Ishikawa (cell line): ENCODE data around the gene AP4E1.

ENCODE experiments used
- CEBPB ChIP-seq: IDR thresholded peaks from 2 replicates; pipeline ENCODE4 v1.6.1; 2012
- CREB1 ChIP-seq: IDR thresholded peaks from 2 replicates; pipeline ENCODE4 v1.6.1; 2012; ENCODE audit warnings: low read depth
- EGR1 ChIP-seq: IDR thresholded peaks from 2 replicates; pipeline ENCODE4 v1.6.1; 2012
- EP300 ChIP-seq: IDR thresholded peaks from 2 replicates; pipeline ENCODE4 v1.6.1; 2012; ENCODE audit warnings: borderline replicate concordance
- FOXM1 ChIP-seq: IDR thresholded peaks from 2 replicates; pipeline ENCODE4 v1.6.1; 2012; ENCODE audit warnings: low read depth, borderline replicate concordance
- NFIC ChIP-seq: IDR thresholded peaks from 2 replicates; pipeline ENCODE4 v1.6.1; 2012
- RAD21 ChIP-seq: IDR thresholded peaks from 2 replicates; pipeline ENCODE4 v1.6.1; 2012; ENCODE audit warnings: low read depth
- TAF1 ChIP-seq: IDR thresholded peaks from 2 replicates; pipeline ENCODE4 v1.6.1; 2012; ENCODE audit warnings: low read depth, mild to moderate bottlenecking
- TCF12 ChIP-seq: IDR thresholded peaks from 2 replicates; pipeline ENCODE4 v1.6.1; 2012; ENCODE audit warnings: low read depth
- TEAD4 ChIP-seq: IDR thresholded peaks from 2 replicates; pipeline ENCODE4 v1.6.1; 2012
- YY1 ChIP-seq: IDR thresholded peaks from 2 replicates; pipeline ENCODE4 v1.6.1; 2012; ENCODE audit warnings: low read depth
- ZBTB7A ChIP-seq: IDR thresholded peaks from 2 replicates; pipeline ENCODE4 v1.6.1; 2012; ENCODE audit warnings: low read depth
- TF ChIP-seq, protein P1 (sequence below): IDR thresholded peaks from 2 replicates; pipeline ENCODE4 v1.6.1; 2012
- TF ChIP-seq, protein P2 (sequence below): IDR thresholded peaks from 2 replicates; pipeline ENCODE4 v1.6.1; 2012; ENCODE audit warnings: low read depth, mild to moderate bottlenecking
- TF ChIP-seq, protein P3 (sequence below): IDR thresholded peaks from 2 replicates; pipeline ENCODE4 v1.6.1; 2012

Gene AP4E1

DNA sequence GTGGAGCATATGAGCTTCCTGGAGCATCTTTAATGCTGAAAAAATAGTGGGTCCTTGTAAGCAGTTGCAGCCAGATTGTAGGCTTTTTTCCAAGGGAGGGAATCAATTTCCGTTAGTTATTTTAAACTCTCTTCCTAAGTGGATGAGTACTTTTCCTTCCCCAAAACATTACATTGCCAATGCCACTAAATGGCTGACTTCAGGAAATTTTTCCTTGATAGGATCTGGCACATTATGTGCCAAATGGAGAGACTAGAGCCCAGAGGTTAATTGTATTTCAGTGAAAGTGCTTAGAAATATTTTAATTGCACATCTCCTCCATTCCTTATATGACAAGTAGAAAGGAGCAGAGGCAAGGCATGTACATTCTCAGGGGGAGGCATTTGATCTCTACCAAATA, 102.7 kb downstream of the AP4E1 start:
- TF ChIP-seq TAF1 (no peak), ZBTB7A (no peak), EGR1 (no peak), NFIC (no peak), FOXM1 (no peak), TCF12 (no peak), YY1 (no peak), TEAD4 (no peak)
- TF ChIP-seq, protein P1, sequence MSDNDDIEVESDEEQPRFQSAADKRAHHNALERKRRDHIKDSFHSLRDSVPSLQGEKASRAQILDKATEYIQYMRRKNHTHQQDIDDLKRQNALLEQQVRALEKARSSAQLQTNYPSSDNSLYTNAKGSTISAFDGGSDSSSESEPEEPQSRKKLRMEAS: no peak
- TF ChIP-seq, protein P2, sequence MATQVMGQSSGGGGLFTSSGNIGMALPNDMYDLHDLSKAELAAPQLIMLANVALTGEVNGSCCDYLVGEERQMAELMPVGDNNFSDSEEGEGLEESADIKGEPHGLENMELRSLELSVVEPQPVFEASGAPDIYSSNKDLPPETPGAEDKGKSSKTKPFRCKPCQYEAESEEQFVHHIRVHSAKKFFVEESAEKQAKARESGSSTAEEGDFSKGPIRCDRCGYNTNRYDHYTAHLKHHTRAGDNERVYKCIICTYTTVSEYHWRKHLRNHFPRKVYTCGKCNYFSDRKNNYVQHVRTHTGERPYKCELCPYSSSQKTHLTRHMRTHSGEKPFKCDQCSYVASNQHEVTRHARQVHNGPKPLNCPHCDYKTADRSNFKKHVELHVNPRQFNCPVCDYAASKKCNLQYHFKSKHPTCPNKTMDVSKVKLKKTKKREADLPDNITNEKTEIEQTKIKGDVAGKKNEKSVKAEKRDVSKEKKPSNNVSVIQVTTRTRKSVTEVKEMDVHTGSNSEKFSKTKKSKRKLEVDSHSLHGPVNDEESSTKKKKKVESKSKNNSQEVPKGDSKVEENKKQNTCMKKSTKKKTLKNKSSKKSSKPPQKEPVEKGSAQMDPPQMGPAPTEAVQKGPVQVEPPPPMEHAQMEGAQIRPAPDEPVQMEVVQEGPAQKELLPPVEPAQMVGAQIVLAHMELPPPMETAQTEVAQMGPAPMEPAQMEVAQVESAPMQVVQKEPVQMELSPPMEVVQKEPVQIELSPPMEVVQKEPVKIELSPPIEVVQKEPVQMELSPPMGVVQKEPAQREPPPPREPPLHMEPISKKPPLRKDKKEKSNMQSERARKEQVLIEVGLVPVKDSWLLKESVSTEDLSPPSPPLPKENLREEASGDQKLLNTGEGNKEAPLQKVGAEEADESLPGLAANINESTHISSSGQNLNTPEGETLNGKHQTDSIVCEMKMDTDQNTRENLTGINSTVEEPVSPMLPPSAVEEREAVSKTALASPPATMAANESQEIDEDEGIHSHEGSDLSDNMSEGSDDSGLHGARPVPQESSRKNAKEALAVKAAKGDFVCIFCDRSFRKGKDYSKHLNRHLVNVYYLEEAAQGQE: no peak

DNA sequence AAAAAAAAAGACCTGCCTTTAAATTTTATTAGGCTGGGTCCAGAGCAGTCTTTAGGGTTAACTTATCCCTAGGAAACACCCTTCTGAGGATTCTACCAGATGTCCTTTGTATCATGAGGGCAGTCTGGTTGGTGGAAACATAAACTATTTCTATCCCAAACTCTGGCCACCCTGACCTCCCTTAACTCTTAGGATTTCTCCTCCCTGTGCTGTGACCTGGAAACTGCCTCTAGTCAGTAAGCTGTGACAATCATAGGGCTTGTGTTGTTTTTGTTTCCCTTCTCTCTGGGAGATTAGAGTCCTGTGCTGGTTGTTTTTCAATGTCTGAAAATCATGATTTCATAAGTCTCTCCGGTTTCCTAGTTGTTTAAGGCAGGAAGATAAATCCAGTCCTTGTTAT, 108.1 kb downstream of the AP4E1 start:
- no peak for TF ChIP-seq NFIC
- TF ChIP-seq TAF1: no peak
- TF ChIP-seq, protein P2: no peak
- TF ChIP-seq ZBTB7A: no peak
- no peak for TF ChIP-seq TEAD4
- TF ChIP-seq, protein P1: no peak
- TF ChIP-seq CREB1: no peak
- TF ChIP-seq EP300: no peak
- no peak for TF ChIP-seq YY1
- TF ChIP-seq, protein P3, sequence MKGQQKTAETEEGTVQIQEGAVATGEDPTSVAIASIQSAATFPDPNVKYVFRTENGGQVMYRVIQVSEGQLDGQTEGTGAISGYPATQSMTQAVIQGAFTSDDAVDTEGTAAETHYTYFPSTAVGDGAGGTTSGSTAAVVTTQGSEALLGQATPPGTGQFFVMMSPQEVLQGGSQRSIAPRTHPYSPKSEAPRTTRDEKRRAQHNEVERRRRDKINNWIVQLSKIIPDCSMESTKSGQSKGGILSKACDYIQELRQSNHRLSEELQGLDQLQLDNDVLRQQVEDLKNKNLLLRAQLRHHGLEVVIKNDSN: no peak
- no peak for TF ChIP-seq RAD21
- no peak for TF ChIP-seq EGR1
- no peak for TF ChIP-seq CEBPB

DNA sequence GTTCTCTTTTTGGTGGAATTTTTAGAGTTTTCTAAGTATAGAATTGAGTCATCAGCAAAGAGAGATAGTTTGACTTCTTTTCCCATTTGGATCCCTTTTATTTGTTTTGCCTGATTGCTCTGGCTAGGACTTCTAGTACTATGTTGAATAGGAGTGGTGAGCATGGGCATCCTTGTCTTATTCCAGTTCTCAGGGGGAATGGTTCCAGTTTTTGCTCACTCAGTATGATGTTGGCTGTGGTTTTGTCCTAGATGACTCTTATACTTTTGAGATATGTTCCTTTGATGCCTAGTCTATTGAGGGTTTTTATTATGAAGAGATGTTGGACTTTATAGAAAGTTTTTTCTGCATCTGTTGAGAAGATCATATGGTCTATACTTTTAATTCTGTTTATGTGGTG, 113.7 kb downstream of the AP4E1 start:
- TF ChIP-seq RAD21 (no peak), EP300 (no peak), FOXM1 (no peak), TEAD4 (no peak), YY1 (no peak), CREB1 (no peak), ZBTB7A (no peak)
- TF ChIP-seq, protein P1: no peak

DNA sequence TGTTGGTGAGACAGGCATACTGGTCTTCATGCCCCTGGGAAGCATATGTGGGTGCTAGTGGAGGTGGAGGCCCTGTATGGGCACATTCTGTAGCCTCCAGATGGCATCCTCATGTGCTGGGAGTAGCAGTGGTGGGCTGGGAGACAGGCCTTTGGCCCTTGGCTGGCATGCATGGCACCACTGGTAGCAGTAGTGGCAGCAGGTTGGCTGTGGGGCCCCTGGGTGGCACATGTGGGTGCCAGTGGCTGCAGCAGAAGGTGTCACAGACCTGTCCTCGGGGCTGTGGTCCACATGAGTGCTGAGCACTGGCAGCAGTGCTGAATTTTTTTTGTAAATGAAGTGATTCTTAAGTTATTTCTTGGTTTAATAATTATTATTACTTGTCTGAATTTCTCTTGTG, 115.0 kb downstream of the AP4E1 start:
- TF ChIP-seq TCF12: no peak
- TF ChIP-seq ZBTB7A: no peak
- TF ChIP-seq RAD21: no peak
- no peak for TF ChIP-seq TEAD4
- no peak for TF ChIP-seq CEBPB
- TF ChIP-seq CREB1: no peak
- TF ChIP-seq EP300: no peak
- TF ChIP-seq, protein P3: no peak
- TF ChIP-seq, protein P2: no peak
- TF ChIP-seq FOXM1: no peak
- no peak for TF ChIP-seq YY1
- TF ChIP-seq, protein P1: no peak
- no peak for TF ChIP-seq NFIC
